HEK293 (cell line): ENCODE results near the gene DRICH1.

Experiments used
- CTCF ChIA-PET: fragments of 350-600 bp; formaldehyde crosslinking; extraction: SDS; loops from one replicate; lab custom pipeline; 2021; ENCODE audit warnings: antibody characterized with exemption; lab: Yijun Ruan, JAX
- POLR2A ChIA-PET: fragments of 300-600 bp; formaldehyde crosslinking; extraction: SDS; loops from one replicate; lab custom pipeline; 2020; ENCODE audit warnings: antibody characterized with exemption, inconsistent platforms; lab: Yijun Ruan, JAX
- H3K27ac ChIP-seq: fragments of 200-500 bp; sonication (Bioruptor generic); 2 replicates; pipeline ENCODE4 v1.5.1; 2014; ENCODE audit warnings: low read depth, low read length, control low read depth, inconsistent platforms; ENCODE audit errors: extremely low read depth
- H3K36me3 ChIP-seq, 2 experiments: fragments of 200-500 bp in 1 of 2; sonication (Bioruptor generic) in 1 of 2; 1 replicate in 1 of 2; 2 replicates in 1 of 2; pipeline ENCODE4 v1.5.1; 2014 to 2017; ENCODE audit warnings: inconsistent platforms in 2 of 2, low read length in 2 of 2; ENCODE audit not compliant: control insufficient read depth in 2 of 2, insufficient read depth in 1 of 2
- H3K4me1 ChIP-seq: fragments of 200-500 bp; sonication (Bioruptor generic); 2 replicates; pipeline ENCODE4 v1.5.1; 2014; ENCODE audit warnings: mild to moderate bottlenecking, low read length, inconsistent platforms; ENCODE audit not compliant: control insufficient read depth, insufficient read depth
- H3K4me3 ChIP-seq: 2 replicates; pipeline ENCODE4 v1.5.1; 2011; ENCODE audit warnings: low read depth, mild to moderate bottlenecking, control low read depth, low read length, moderate library complexity
- H3K9me3 ChIP-seq: fragments of 200-500 bp; sonication (Bioruptor generic); 2 replicates; pipeline ENCODE4 v1.5.1; 2014; ENCODE audit warnings: low read depth, low read length, inconsistent platforms; ENCODE audit not compliant: control insufficient read depth, insufficient read depth
- GLI4 ChIP-seq: fragments of 450-650 bp; formaldehyde crosslinking; IDR thresholded peaks from 2 replicates; pipeline ENCODE4 v1.5.1; 2016; ENCODE audit warnings: missing biosample characterization, missing genetic modification characterization
- KLF17 ChIP-seq: fragments of 450-650 bp; formaldehyde crosslinking; IDR thresholded peaks from 2 replicates; pipeline ENCODE4 v1.5.1; 2016; ENCODE audit warnings: missing biosample characterization, missing genetic modification characterization
- ZBTB10 ChIP-seq: fragments of 450-650 bp; formaldehyde crosslinking; IDR thresholded peaks from 2 replicates; pipeline ENCODE4 v1.5.1; 2016; ENCODE audit warnings: missing biosample characterization, missing genetic modification characterization
- ZBTB17 ChIP-seq: fragments of 450-650 bp; formaldehyde crosslinking; IDR thresholded peaks from 2 replicates; pipeline ENCODE4 v1.5.1; 2016; ENCODE audit warnings: missing biosample characterization, missing genetic modification characterization
- ZFHX2 ChIP-seq: fragments of 450-650 bp; formaldehyde crosslinking; conservative IDR thresholded peaks from 2 replicates; pipeline ENCODE4 v1.5.1; 2016; ENCODE audit warnings: missing biosample characterization, missing genetic modification characterization
- ZNF362 ChIP-seq: fragments of 450-650 bp; formaldehyde crosslinking; IDR thresholded peaks from 2 replicates; pipeline ENCODE4 v1.5.1; 2016; ENCODE audit warnings: missing biosample characterization, missing genetic modification characterization
- ZNF398 ChIP-seq: fragments of 450-650 bp; formaldehyde crosslinking; IDR thresholded peaks from 2 replicates; pipeline ENCODE4 v1.5.1; 2017; ENCODE audit warnings: missing biosample characterization, missing genetic modification characterization
- ZNF510 ChIP-seq: fragments of 450-650 bp; formaldehyde crosslinking; IDR thresholded peaks from 2 replicates; pipeline ENCODE4 v1.5.1; 2018; ENCODE audit warnings: mild to moderate bottlenecking, missing genetic modification characterization, missing biosample characterization; ENCODE audit not compliant: insufficient replicate concordance
- ZNF548 ChIP-seq: fragments of 450-650 bp; formaldehyde crosslinking; IDR thresholded peaks from 2 replicates; pipeline ENCODE4 v1.5.1; 2016; ENCODE audit warnings: missing biosample characterization, missing genetic modification characterization
- ZNF768 ChIP-seq: fragments of 450-650 bp; formaldehyde crosslinking; IDR thresholded peaks from 2 replicates; pipeline ENCODE4 v1.5.1; 2018; ENCODE audit warnings: missing biosample characterization, mild to moderate bottlenecking, missing genetic modification characterization
- ZNF791 ChIP-seq: fragments of 450-650 bp; formaldehyde crosslinking; IDR thresholded peaks from 2 replicates; pipeline ENCODE4 v1.5.1; 2016; ENCODE audit warnings: missing biosample characterization, missing genetic modification characterization
- ZSCAN23 ChIP-seq: fragments of 450-650 bp; formaldehyde crosslinking; IDR thresholded peaks from 2 replicates; pipeline ENCODE4 v1.5.1; 2016; ENCODE audit warnings: missing biosample characterization, missing genetic modification characterization

Gene DRICH1

DNA sequence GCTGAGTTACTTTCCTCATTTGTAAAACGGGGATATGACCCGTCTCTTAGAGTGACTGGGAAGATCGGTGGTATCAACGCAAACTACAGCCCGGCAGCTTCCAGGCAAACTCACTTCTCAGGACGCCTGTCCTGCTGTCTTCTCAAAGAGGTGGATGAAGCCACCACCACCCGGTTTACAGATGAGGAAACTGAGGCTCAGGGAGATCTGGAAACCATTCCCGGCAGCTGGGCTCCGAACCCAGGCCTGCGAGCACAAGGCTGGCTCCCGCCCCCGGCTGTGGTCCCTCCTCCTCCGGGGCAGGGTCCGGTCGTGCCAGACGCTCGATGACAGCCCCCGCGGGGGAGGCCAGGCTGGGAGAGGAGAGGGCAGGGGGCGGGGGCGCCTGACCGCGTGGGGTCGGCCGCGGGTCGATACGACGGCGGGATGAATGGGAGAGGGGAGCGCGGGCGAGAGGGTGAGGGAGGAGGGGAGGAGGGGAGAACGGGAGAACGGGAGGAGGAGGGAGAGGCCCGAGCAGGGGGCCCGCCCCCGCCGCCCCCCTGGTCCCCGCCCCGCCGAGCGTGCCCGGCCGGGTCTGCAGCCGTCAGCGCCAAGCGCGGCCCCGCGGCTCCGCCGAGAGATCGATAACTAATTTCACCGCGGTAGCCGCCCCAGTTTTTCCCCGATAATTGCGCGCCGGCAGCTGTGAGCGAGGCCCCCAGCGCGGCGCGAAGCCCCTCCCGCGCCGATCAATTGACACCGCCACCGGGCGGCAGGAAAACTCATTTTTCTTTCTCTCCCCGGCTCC, 66.0 kb downstream of the DRICH1 start (continued):
- TF ChIP-seq ZNF398 (tag by site-specific recombination), result peak; percentile 98
- TF ChIP-seq ZNF768, result no peak
- TF ChIP-seq ZNF791, result no peak
- TF ChIP-seq ZFHX2 (tag by site-specific recombination), result peak; percentile 98
- no peak for TF ChIP-seq ZNF548 (tag by site-specific recombination)

DNA sequence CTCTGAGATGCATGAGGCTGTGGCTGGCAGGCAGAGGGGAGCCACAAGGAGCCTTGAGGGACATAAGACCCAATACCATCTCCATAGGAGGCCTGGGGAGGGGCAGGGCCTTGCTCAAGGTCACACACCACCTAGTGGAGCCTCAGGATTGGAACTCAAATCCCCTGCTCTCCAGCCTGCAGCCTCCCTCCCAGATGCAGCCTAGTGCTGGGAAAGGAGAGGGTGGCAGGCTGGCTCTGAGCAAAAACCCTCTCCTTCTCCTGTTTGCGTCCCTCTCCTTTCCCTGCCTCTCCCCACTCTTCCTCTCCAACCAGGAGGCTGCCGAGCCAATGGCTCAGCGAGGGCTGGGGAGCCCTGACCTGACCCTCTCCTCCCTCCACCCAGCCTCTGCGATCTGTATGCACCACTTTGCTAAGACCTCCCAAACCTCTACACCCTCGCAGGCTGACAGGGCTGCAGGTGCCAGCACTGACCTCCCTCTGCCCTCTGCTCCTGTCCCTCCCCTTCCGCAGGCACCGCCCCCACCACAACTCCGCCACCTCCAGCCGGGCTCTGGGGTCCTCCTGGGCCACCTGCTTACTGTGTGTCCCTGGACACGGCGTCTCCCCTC, 66.7 kb downstream of the DRICH1 start:
- Histone ChIP-seq H3K9me3 (no peaks in the 10 kb centered on the region), H3K4me1 (no peaks in the 10 kb centered on the region; the same call in 1 of the 2 replicates), H3K36me3 (no peaks in the 10 kb centered on the region), H3K4me3 (no peak overlapping the region), H3K27ac (no peak overlapping the region; the same call in 1 of the 2 replicates)
- ChIA-PET CTCF (interaction anchor here (0.7 to 3.8 kb wide), 3 partner anchors 12 to 59 kb away, joined by 3 to 19 read pairs (median 3); no protein-coding TSS in a partner anchor), POLR2A (interaction anchor here (0.6 kb wide), 1 partner anchor 137 kb away, joined by 3 read pairs; no protein-coding TSS in a partner anchor)
- TF ChIP-seq ZBTB10 (tag by site-specific recombination) (no peak), ZNF398 (tag by site-specific recombination) (peak; percentile 71), ZBTB17 (tag by site-specific recombination) (peak; percentile 50; the same call in 1 of the 2 replicates), KLF17 (tag by site-specific recombination) (no peak), ZNF362 (tag by site-specific recombination) (peak; percentile 90), GLI4 (tag by site-specific recombination) (no peak), ZSCAN23 (no peak), ZNF510 (no peak)
- TF ChIP-seq, all 188 proteins: peak for 3
